ENCODE measurements around the gene FLRT2.

DNA sequence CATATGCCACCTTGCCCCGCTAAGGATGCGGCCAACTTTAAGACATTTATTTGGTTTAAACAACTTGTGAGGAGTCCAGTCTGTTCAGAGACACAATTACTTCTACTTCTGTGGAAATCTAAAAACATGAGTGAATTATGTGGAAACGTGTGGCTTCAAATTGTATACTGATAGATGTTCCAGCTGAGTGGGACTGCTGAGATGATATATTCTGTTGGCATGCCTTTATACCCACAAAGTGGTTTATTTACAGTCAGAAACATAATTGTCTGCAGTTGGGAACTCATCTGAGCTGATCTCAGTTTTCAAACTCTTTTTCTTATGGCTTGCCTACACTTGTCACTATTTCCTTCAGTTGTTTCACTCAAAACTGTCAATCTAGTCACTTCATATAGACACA, 67.8 kb downstream of the FLRT2 start:
- TF ChIP-seq, protein P1, sequence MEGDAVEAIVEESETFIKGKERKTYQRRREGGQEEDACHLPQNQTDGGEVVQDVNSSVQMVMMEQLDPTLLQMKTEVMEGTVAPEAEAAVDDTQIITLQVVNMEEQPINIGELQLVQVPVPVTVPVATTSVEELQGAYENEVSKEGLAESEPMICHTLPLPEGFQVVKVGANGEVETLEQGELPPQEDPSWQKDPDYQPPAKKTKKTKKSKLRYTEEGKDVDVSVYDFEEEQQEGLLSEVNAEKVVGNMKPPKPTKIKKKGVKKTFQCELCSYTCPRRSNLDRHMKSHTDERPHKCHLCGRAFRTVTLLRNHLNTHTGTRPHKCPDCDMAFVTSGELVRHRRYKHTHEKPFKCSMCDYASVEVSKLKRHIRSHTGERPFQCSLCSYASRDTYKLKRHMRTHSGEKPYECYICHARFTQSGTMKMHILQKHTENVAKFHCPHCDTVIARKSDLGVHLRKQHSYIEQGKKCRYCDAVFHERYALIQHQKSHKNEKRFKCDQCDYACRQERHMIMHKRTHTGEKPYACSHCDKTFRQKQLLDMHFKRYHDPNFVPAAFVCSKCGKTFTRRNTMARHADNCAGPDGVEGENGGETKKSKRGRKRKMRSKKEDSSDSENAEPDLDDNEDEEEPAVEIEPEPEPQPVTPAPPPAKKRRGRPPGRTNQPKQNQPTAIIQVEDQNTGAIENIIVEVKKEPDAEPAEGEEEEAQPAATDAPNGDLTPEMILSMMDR (IDR thresholded peaks at IDR 0.05), result no peak
- no peak for TF ChIP-seq EP300 (IDR thresholded peaks at IDR 0.05)
- TF ChIP-seq POLR2A (IDR thresholded peaks at IDR 0.05; ENCODE audit: low read length), result no peak
- TF ChIP-seq JUN (IDR thresholded peaks at IDR 0.05), result no peak
- no peak for TF ChIP-seq RFX5 (IDR thresholded peaks at IDR 0.05)
- no peak for TF ChIP-seq ZNF302 (CRISPR knock-in tag; IDR thresholded peaks at IDR 0.05)
- TF ChIP-seq ESRRA (IDR thresholded peaks at IDR 0.05; ENCODE audit: borderline replicate concordance, low read length), result no peak
- no peak for TF ChIP-seq RCOR1 (IDR thresholded peaks at IDR 0.05; ENCODE audit: low read depth, low read length)
- TF ChIP-seq, protein P2, sequence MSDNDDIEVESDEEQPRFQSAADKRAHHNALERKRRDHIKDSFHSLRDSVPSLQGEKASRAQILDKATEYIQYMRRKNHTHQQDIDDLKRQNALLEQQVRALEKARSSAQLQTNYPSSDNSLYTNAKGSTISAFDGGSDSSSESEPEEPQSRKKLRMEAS (IDR thresholded peaks at IDR 0.05), result no peak
- TF ChIP-seq, protein P3, sequence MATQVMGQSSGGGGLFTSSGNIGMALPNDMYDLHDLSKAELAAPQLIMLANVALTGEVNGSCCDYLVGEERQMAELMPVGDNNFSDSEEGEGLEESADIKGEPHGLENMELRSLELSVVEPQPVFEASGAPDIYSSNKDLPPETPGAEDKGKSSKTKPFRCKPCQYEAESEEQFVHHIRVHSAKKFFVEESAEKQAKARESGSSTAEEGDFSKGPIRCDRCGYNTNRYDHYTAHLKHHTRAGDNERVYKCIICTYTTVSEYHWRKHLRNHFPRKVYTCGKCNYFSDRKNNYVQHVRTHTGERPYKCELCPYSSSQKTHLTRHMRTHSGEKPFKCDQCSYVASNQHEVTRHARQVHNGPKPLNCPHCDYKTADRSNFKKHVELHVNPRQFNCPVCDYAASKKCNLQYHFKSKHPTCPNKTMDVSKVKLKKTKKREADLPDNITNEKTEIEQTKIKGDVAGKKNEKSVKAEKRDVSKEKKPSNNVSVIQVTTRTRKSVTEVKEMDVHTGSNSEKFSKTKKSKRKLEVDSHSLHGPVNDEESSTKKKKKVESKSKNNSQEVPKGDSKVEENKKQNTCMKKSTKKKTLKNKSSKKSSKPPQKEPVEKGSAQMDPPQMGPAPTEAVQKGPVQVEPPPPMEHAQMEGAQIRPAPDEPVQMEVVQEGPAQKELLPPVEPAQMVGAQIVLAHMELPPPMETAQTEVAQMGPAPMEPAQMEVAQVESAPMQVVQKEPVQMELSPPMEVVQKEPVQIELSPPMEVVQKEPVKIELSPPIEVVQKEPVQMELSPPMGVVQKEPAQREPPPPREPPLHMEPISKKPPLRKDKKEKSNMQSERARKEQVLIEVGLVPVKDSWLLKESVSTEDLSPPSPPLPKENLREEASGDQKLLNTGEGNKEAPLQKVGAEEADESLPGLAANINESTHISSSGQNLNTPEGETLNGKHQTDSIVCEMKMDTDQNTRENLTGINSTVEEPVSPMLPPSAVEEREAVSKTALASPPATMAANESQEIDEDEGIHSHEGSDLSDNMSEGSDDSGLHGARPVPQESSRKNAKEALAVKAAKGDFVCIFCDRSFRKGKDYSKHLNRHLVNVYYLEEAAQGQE (IDR thresholded peaks at IDR 0.05), result no peak
- TF ChIP-seq CEBPB (IDR thresholded peaks at IDR 0.05), result no peak
